ENCODE results near the gene GALNT15. TPM values are rescaled to one million over a fixed set of nuclear protein-coding genes. Genes with fewer than 3 reads are reported as not detected.

Gene GALNT15
- total RNA-seq, 1 experiment from 2014 or later = not detected

- no peaks in the 10 kb centered on the region for H3K36me3 ChIP-seq (ENCODE audit: low read depth)
- H3F3A ChIP-seq (ENCODE audit: insufficient read depth, low read depth) = no peaks in the 10 kb centered on the region
- H3K9me3 ChIP-seq (ENCODE audit: insufficient read depth, low read depth) = no peaks in the 10 kb centered on the region
- no peak for DNase-seq
- BruUV-seq (replicated peaks) = no TSS peak
- H3K27ac ChIP-seq = no peak overlapping the region
- H3K4me1 ChIP-seq (replicated peaks; ENCODE audit: insufficient read depth) = no peaks in the 10 kb centered on the region
- TF ChIP-seq EZH2 (IDR thresholded peaks at IDR 0.05; ENCODE audit: low read depth) = no peak
- no peak for TF ChIP-seq CTCF (conservative IDR thresholded peaks at IDR 0.05)
- H3K9me2 ChIP-seq (ENCODE audit: insufficient read depth) = no peaks in the 10 kb centered on the region
- POLR2A ChIA-PET (ENCODE audit: unreplicated experiment) = no interaction called here
- H3K4me3 ChIP-seq = no peak overlapping the region
- intact Hi-C loops (cut with micrococcal nuclease; ENCODE audit: unreplicated experiment) = no loop called here
- H4K20me1 ChIP-seq (ENCODE audit: insufficient read depth) = no peaks in the 10 kb centered on the region
- H3K79me2 ChIP-seq (ENCODE audit: low read depth) = no peaks in the 10 kb centered on the region
- no peak overlapping the region for H2AFZ ChIP-seq
- CTCF ChIA-PET = no interaction called here
- no peaks in the 10 kb centered on the region for H3K27me3 ChIP-seq (ENCODE audit: insufficient read depth, low read depth)
- H3K4me2 ChIP-seq = no peak overlapping the region
These were observed 8.1 kb downstream of the GALNT15 start for GRCh38 chr3:16182612-16183011.

- CTCF ChIA-PET = no interaction called here
- Histone ChIP-seq H3K9me2 (ENCODE audit: insufficient read depth) (no peaks in the 10 kb centered on the region), H3F3A (ENCODE audit: insufficient read depth, low read depth) (no peaks in the 10 kb centered on the region), H3K27ac (no peak overlapping the region), H3K4me1 (replicated peaks; ENCODE audit: insufficient read depth) (no peaks in the 10 kb centered on the region), H3K4me3 (no peak overlapping the region), H3K79me2 (ENCODE audit: low read depth) (no peaks in the 10 kb centered on the region), H2AFZ (no peak overlapping the region), H3K27me3 (ENCODE audit: insufficient read depth, low read depth) (no peaks in the 10 kb centered on the region), H4K20me1 (ENCODE audit: insufficient read depth) (no peaks in the 10 kb centered on the region), H3K4me2 (no peak overlapping the region), H3K36me3 (ENCODE audit: low read depth) (no peaks in the 10 kb centered on the region), H3K9me3 (ENCODE audit: insufficient read depth, low read depth) (no peaks in the 10 kb centered on the region)
- TF ChIP-seq EZH2 (IDR thresholded peaks at IDR 0.05; ENCODE audit: low read depth) = no peak
- no peak for TF ChIP-seq CTCF (conservative IDR thresholded peaks at IDR 0.05)
- POLR2A ChIA-PET (ENCODE audit: unreplicated experiment) = no interaction called here
- BruUV-seq (replicated peaks) = no TSS peak
- no peak for DNase-seq
- intact Hi-C loops (cut with micrococcal nuclease; ENCODE audit: unreplicated experiment) = no loop called here
These were observed 8.6 kb downstream of the GALNT15 start for GRCh38 chr3:16183082-16183481.

- no peak for DNase-seq
- no peak overlapping the region for H2AFZ ChIP-seq
- POLR2A ChIA-PET (ENCODE audit: unreplicated experiment) = no interaction called here
These were observed 9.3 kb downstream of the GALNT15 start for GRCh38 chr3:16183601-16184270.

More at GRCh38 chr3:16183601-16184270, 9.3 kb downstream of the GALNT15 start:
- Histone ChIP-seq H3F3A (ENCODE audit: insufficient read depth, low read depth) (no peaks in the 10 kb centered on the region), H3K9me3 (ENCODE audit: insufficient read depth, low read depth) (0 out of 2 replicates have a peak, but pooled peaks cover 2% of the 10 kb centered on the region), H3K4me1 (replicated peaks; ENCODE audit: insufficient read depth) (no peaks in the 10 kb centered on the region), H3K36me3 (ENCODE audit: low read depth) (no peaks in the 10 kb centered on the region), H3K4me3 (no peak overlapping the region), H4K20me1 (ENCODE audit: insufficient read depth) (no peaks in the 10 kb centered on the region), H3K4me2 (no peak overlapping the region), H3K9me2 (ENCODE audit: insufficient read depth) (no peaks in the 10 kb centered on the region), H3K27ac (no peak overlapping the region), H3K27me3 (ENCODE audit: insufficient read depth, low read depth) (no peaks in the 10 kb centered on the region), H3K79me2 (ENCODE audit: low read depth) (no peaks in the 10 kb centered on the region)
- intact Hi-C loops (cut with micrococcal nuclease; ENCODE audit: unreplicated experiment) = no loop called here
- TF ChIP-seq CTCF (conservative IDR thresholded peaks at IDR 0.05) (no peak), EZH2 (IDR thresholded peaks at IDR 0.05; ENCODE audit: low read depth) (no peak)
- BruUV-seq (replicated peaks) = no TSS peak
- CTCF ChIA-PET = no interaction called here
